CD4-positive, alpha-beta T cell treated with Interleukin-10 for 1 hour (primary cell): ENCODE measurements around the gene BPGM.

ENCODE experiments used
- DNase-seq: peaks from one replicate; pipeline ENCODE4 v3.0.0-alpha.2; 2020

Gene BPGM

GRCh38 chr7:134723892-134724291 is 77.2 kb downstream of the BPGM start:
- no peak for DNase-seq

DNA sequence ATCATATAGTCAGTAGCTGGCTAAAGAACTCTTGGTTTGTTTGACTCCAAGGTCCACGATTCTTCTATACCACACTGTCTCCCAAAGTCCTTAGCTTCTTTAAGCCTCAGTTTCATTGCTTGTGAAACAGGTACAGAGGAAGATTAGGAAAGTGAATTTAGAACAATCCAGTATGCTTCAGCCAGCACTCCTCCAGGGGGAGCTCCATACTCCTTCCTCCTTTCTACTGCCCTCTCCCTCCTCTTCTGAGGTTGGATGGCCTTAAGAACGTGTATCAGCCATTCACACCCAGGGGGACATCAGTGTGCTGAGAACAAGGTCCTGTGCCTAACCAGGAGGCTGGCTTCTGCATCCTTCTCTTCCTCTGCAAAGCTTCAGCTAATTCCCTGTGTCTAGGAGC is 78.0 kb downstream of the BPGM start:
- no peak for DNase-seq

DNA sequence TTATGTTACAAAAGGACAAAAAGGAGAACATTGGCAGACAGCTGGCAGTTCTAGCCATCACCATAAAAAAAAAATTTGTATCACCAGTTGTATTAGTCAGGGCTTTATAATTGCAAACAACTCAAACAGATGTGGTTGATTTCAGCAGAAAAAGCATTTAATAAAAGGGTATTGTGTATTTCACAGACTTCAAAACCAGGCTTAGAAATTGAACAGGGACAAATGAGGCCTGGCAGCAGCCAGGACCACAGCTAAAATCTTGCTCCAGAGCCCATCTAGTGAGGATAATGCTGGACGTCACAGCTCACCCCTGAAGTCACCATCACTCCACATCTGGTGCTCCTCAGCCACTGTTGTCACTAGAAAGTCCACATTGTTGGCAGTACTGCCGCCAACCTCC is 79.9 kb downstream of the BPGM start:
- DNase-seq: no peak

- no peak for DNase-seq
These were observed 81.1 kb downstream of the BPGM start for GRCh38 chr7:134727711-134728110.
